Fibroblast of mammary gland (primary cell): Measurements from ENCODE around the gene IL17REL.
A peak's percentile ranks its signal among the peaks of the same experiment; 100 is the strongest.

Source experiments
- DNase-seq: peaks from one replicate; pipeline ENCODE4 v3.0.0-alpha.2; 2010; ENCODE audit warnings: low read depth
- H3K4me3 ChIP-seq: 2 replicates; pipeline ENCODE4 v1.5.1; 2011; ENCODE audit warnings: low read depth, mild to moderate bottlenecking, low read length, moderate library complexity; ENCODE audit not compliant: control insufficient read depth
- CTCF ChIP-seq: conservative IDR thresholded peaks from 2 replicates; pipeline ENCODE4 v1.5.1; 2011; ENCODE audit warnings: low read depth, low read length, inconsistent platforms; ENCODE audit not compliant: control insufficient read depth, insufficient read depth

Gene IL17REL

GRCh38 chr22:50035131-50035881 is 22.7 kb upstream of the IL17REL start:
- no peak for TF ChIP-seq CTCF
- no peak overlapping the region for H3K4me3 ChIP-seq

GRCh38 chr22:50034126-50035081 is 21.8 kb upstream of the IL17REL start:
- DNase-seq = peak; percentile 24
- H3K4me3 ChIP-seq = no peak overlapping the region
- no peak for TF ChIP-seq CTCF

More at GRCh38 chr22:50035131-50035881, 22.7 kb upstream of the IL17REL start:
- no peak for DNase-seq

- no peak for TF ChIP-seq CTCF
- H3K4me3 ChIP-seq = no peak overlapping the region
- DNase-seq = no peak
These were observed 20.5 kb upstream of the IL17REL start for GRCh38 chr22:50032941-50033601.

GRCh38 chr22:50032109-50032871 is 19.7 kb upstream of the IL17REL start:
- no peak for DNase-seq
- no peak for TF ChIP-seq CTCF
- H3K4me3 ChIP-seq = no peak overlapping the region

GRCh38 chr22:50031189-50032091 is 18.9 kb upstream of the IL17REL start:
- H3K4me3 ChIP-seq = no peak overlapping the region
- TF ChIP-seq CTCF = no peak
- DNase-seq = no peak
